ENCODE data around the gene KAT14.
"Not testable (repeated sequence)": the region's sequence is repeated elsewhere in the genome, so short reads cannot be mapped to it uniquely, and the experiment has no call there.

KAT14 gene

GRCh38 chr20:18180815-18181214 lies 43.2 kb downstream of the KAT14 start:
- H3K27me3 ChIP-seq (ENCODE audit: control insufficient read depth in 5 of 5, insufficient read depth in 4 of 5, low read length in 5 of 5), result no peaks in the 10 kb centered on the region
- H3K9me3 ChIP-seq (ENCODE audit: control insufficient read depth in 5 of 5, low read length in 5 of 5), result peaks cover 0 to 6% (median 0%) of the 10 kb centered on the region in 5 donors
- no peak overlapping the region for H3K9ac ChIP-seq (ENCODE audit: low read length in 5 of 5)
- H3K4me1 ChIP-seq (ENCODE audit: control insufficient read depth in 5 of 5, insufficient read depth in 5 of 5, low read length in 5 of 5), result peaks cover 0 to 2% (median 0%) of the 10 kb centered on the region in 5 donors
- no peak overlapping the region for H3K4me3 ChIP-seq (ENCODE audit: low read depth in 1 of 5, low read length in 5 of 5)
- H3K27ac ChIP-seq (ENCODE audit: low read depth, low read length), result no peak overlapping the region
- H3K36me3 ChIP-seq (ENCODE audit: control insufficient read depth in 5 of 5, insufficient read depth in 5 of 5, low read length in 5 of 5), result peaks cover 25 to 54% (median 40%) of the 10 kb centered on the region in 5 donors

- no peaks in the 10 kb centered on the region for H3K27me3 ChIP-seq (ENCODE audit: control insufficient read depth in 5 of 5, insufficient read depth in 4 of 5, low read length in 5 of 5)
- H3K27ac ChIP-seq (ENCODE audit: low read depth, low read length), result no peak overlapping the region
- no peak overlapping the region for H3K4me3 ChIP-seq (ENCODE audit: low read depth in 1 of 5, low read length in 5 of 5)
- no peak overlapping the region for H3K9ac ChIP-seq (ENCODE audit: low read length in 5 of 5)
- H3K9me3 ChIP-seq (ENCODE audit: control insufficient read depth in 5 of 5, low read length in 5 of 5), result no peaks in the 10 kb centered on the region
- H3K36me3 ChIP-seq (ENCODE audit: control insufficient read depth in 5 of 5, insufficient read depth in 5 of 5, low read length in 5 of 5), result peaks cover 35 to 77% (median 69%) of the 10 kb centered on the region in 5 donors
- peaks cover 0 to 2% (median 0%) of the 10 kb centered on the region in 5 donors for H3K4me1 ChIP-seq (ENCODE audit: control insufficient read depth in 5 of 5, insufficient read depth in 5 of 5, low read length in 5 of 5)
These were observed 49.4 kb downstream of the KAT14 start for GRCh38 chr20:18187020-18187419.

GRCh38 chr20:18188434-18188833 lies 50.8 kb downstream of the KAT14 start:
- H3K27ac ChIP-seq (ENCODE audit: low read depth, low read length), result no peak overlapping the region
- H3K4me1 ChIP-seq (ENCODE audit: control insufficient read depth in 5 of 5, insufficient read depth in 5 of 5, low read length in 5 of 5), result no peaks in the 10 kb centered on the region
- peaks cover 32 to 63% (median 58%) of the 10 kb centered on the region in 5 donors for H3K36me3 ChIP-seq (ENCODE audit: control insufficient read depth in 5 of 5, insufficient read depth in 5 of 5, low read length in 5 of 5)
- no peak overlapping the region for H3K4me3 ChIP-seq (ENCODE audit: low read depth in 1 of 5, low read length in 5 of 5)
- no peaks in the 10 kb centered on the region for H3K27me3 ChIP-seq (ENCODE audit: control insufficient read depth in 5 of 5, insufficient read depth in 4 of 5, low read length in 5 of 5)
- no peak overlapping the region for H3K9ac ChIP-seq (ENCODE audit: low read length in 5 of 5)
- no peaks in the 10 kb centered on the region for H3K9me3 ChIP-seq (ENCODE audit: control insufficient read depth in 5 of 5, low read length in 5 of 5)

GRCh38 chr20:18190338-18191233 lies 52.9 kb downstream of the KAT14 start:
- Histone ChIP-seq H3K4me3 (ENCODE audit: low read depth in 1 of 5, low read length in 5 of 5) (no peak overlapping the region), H3K9me3 (ENCODE audit: control insufficient read depth in 5 of 5, low read length in 5 of 5) (no peaks in the 10 kb centered on the region), H3K9ac (ENCODE audit: low read length in 5 of 5) (no peak overlapping the region), H3K36me3 (ENCODE audit: control insufficient read depth in 5 of 5, insufficient read depth in 5 of 5, low read length in 5 of 5) (peaks cover 19 to 43% (median 40%) of the 10 kb centered on the region in 5 donors), H3K27me3 (ENCODE audit: control insufficient read depth in 5 of 5, insufficient read depth in 4 of 5, low read length in 5 of 5) (no peaks in the 10 kb centered on the region), H3K27ac (ENCODE audit: low read depth, low read length) (no peak overlapping the region), H3K4me1 (ENCODE audit: control insufficient read depth in 5 of 5, insufficient read depth in 5 of 5, low read length in 5 of 5) (no peaks in the 10 kb centered on the region)

GRCh38 chr20:18191306-18191705 lies 53.6 kb downstream of the KAT14 start:
- Histone ChIP-seq H3K4me1 (ENCODE audit: control insufficient read depth in 5 of 5, insufficient read depth in 5 of 5, low read length in 5 of 5) (no peaks in the 10 kb centered on the region), H3K4me3 (ENCODE audit: low read depth in 1 of 5, low read length in 5 of 5) (no peak overlapping the region), H3K36me3 (ENCODE audit: control insufficient read depth in 5 of 5, insufficient read depth in 5 of 5, low read length in 5 of 5) (peaks cover 15 to 36% (median 33%) of the 10 kb centered on the region in 5 donors), H3K27ac (ENCODE audit: low read depth, low read length) (no peak overlapping the region), H3K9ac (ENCODE audit: low read length in 5 of 5) (no peak overlapping the region), H3K27me3 (ENCODE audit: control insufficient read depth in 5 of 5, insufficient read depth in 4 of 5, low read length in 5 of 5) (no peaks in the 10 kb centered on the region), H3K9me3 (ENCODE audit: control insufficient read depth in 5 of 5, low read length in 5 of 5) (no peaks in the 10 kb centered on the region)

- H3K9me3 ChIP-seq (ENCODE audit: control insufficient read depth in 5 of 5, low read length in 5 of 5); H3K9ac ChIP-seq (ENCODE audit: low read length in 5 of 5); H3K4me3 ChIP-seq (ENCODE audit: low read depth in 1 of 5, low read length in 5 of 5); H3K27me3 ChIP-seq (ENCODE audit: control insufficient read depth in 5 of 5, insufficient read depth in 4 of 5, low read length in 5 of 5); H3K4me1 ChIP-seq (ENCODE audit: control insufficient read depth in 5 of 5, insufficient read depth in 5 of 5, low read length in 5 of 5); H3K27ac ChIP-seq (ENCODE audit: low read depth, low read length): not testable (repeated sequence)
- H3K36me3 ChIP-seq (ENCODE audit: control insufficient read depth in 5 of 5, insufficient read depth in 5 of 5, low read length in 5 of 5), result peaks cover 0 to 10% (median 5%) of the 10 kb centered on the region in 5 donors
These were observed 56.8 kb downstream of the KAT14 start for GRCh38 chr20:18194461-18194860.

- Histone ChIP-seq H3K9me3 (ENCODE audit: control insufficient read depth in 5 of 5, low read length in 5 of 5) (no peaks in the 10 kb centered on the region), H3K9ac (ENCODE audit: low read length in 5 of 5) (no peak overlapping the region), H3K27ac (ENCODE audit: low read depth, low read length) (no peak overlapping the region), H3K36me3 (ENCODE audit: control insufficient read depth in 5 of 5, insufficient read depth in 5 of 5, low read length in 5 of 5) (no peaks in the 10 kb centered on the region), H3K4me3 (ENCODE audit: low read depth in 1 of 5, low read length in 5 of 5) (no peak overlapping the region), H3K27me3 (ENCODE audit: control insufficient read depth in 5 of 5, insufficient read depth in 4 of 5, low read length in 5 of 5) (no peaks in the 10 kb centered on the region), H3K4me1 (ENCODE audit: control insufficient read depth in 5 of 5, insufficient read depth in 5 of 5, low read length in 5 of 5) (no peaks in the 10 kb centered on the region)
These were observed 58.3 kb downstream of the KAT14 start for GRCh38 chr20:18195931-18196330.

GRCh38 chr20:18197382-18198070 lies 59.9 kb downstream of the KAT14 start:
- peaks cover 0 to 2% (median 0%) of the 10 kb centered on the region in 5 donors for H3K36me3 ChIP-seq (ENCODE audit: control insufficient read depth in 5 of 5, insufficient read depth in 5 of 5, low read length in 5 of 5)
- no peak overlapping the region for H3K9ac ChIP-seq (ENCODE audit: low read length in 5 of 5)
- H3K27me3 ChIP-seq (ENCODE audit: control insufficient read depth in 5 of 5, insufficient read depth in 4 of 5, low read length in 5 of 5), result no peaks in the 10 kb centered on the region
- H3K4me1 ChIP-seq (ENCODE audit: control insufficient read depth in 5 of 5, insufficient read depth in 5 of 5, low read length in 5 of 5), result no peaks in the 10 kb centered on the region
- no peak overlapping the region for H3K4me3 ChIP-seq (ENCODE audit: low read depth in 1 of 5, low read length in 5 of 5)
- H3K9me3 ChIP-seq (ENCODE audit: control insufficient read depth in 5 of 5, low read length in 5 of 5), result peaks cover 0 to 8% (median 4%) of the 10 kb centered on the region in 5 donors
- no peak overlapping the region for H3K27ac ChIP-seq (ENCODE audit: low read depth, low read length)

- H3K36me3 ChIP-seq (ENCODE audit: control insufficient read depth in 5 of 5, insufficient read depth in 5 of 5, low read length in 5 of 5), result peaks cover 0 to 2% (median 0%) of the 10 kb centered on the region in 5 donors
- peaks cover 0 to 8% (median 4%) of the 10 kb centered on the region in 5 donors for H3K9me3 ChIP-seq (ENCODE audit: control insufficient read depth in 5 of 5, low read length in 5 of 5)
- no peaks in the 10 kb centered on the region for H3K4me1 ChIP-seq (ENCODE audit: control insufficient read depth in 5 of 5, insufficient read depth in 5 of 5, low read length in 5 of 5)
- no peaks in the 10 kb centered on the region for H3K27me3 ChIP-seq (ENCODE audit: control insufficient read depth in 5 of 5, insufficient read depth in 4 of 5, low read length in 5 of 5)
- H3K4me3 ChIP-seq (ENCODE audit: low read depth in 1 of 5, low read length in 5 of 5), result no peak overlapping the region
- H3K27ac ChIP-seq (ENCODE audit: low read depth, low read length), result no peak overlapping the region
- H3K9ac ChIP-seq (ENCODE audit: low read length in 5 of 5), result no peak overlapping the region
These were observed 65.3 kb downstream of the KAT14 start for GRCh38 chr20:18202966-18203365.

- not testable (repeated sequence) for H3K36me3 ChIP-seq (ENCODE audit: control insufficient read depth in 5 of 5, insufficient read depth in 5 of 5, low read length in 5 of 5); H3K9ac ChIP-seq (ENCODE audit: low read length in 5 of 5); H3K27me3 ChIP-seq (ENCODE audit: control insufficient read depth in 5 of 5, insufficient read depth in 4 of 5, low read length in 5 of 5); H3K4me1 ChIP-seq (ENCODE audit: control insufficient read depth in 5 of 5, insufficient read depth in 5 of 5, low read length in 5 of 5); H3K27ac ChIP-seq (ENCODE audit: low read depth, low read length); H3K9me3 ChIP-seq (ENCODE audit: control insufficient read depth in 5 of 5, low read length in 5 of 5); H3K4me3 ChIP-seq (ENCODE audit: low read depth in 1 of 5, low read length in 5 of 5)
These were observed 66.0 kb downstream of the KAT14 start for GRCh38 chr20:18203700-18204099.
